Mesenchymal stem cell (in vitro differentiated cells and primary cell): ENCODE measurements around the gene SSR3.

Source experiments
- DNase-seq: peaks from one replicate; pipeline ENCODE4 v3.0.0-alpha.2; 2013
- H2AFZ ChIP-seq: one replicate; pipeline ENCODE4 v1.6.1; 2013; ENCODE audit warnings: low read depth, mild to moderate bottlenecking, control low read depth, inconsistent platforms, low read length, moderate library complexity
- H2AK5ac ChIP-seq: 2 replicates; pipeline ENCODE4 v1.6.1; 2013; ENCODE audit warnings: low read length, moderate library complexity, mild to moderate bottlenecking, inconsistent platforms; ENCODE audit not compliant: severe bottlenecking
- H2BK120ac ChIP-seq: one replicate; pipeline ENCODE4 v1.6.1; 2013; ENCODE audit warnings: low read depth, mild to moderate bottlenecking, inconsistent platforms, low read length, moderate library complexity
- H2BK12ac ChIP-seq, 2 experiments: one replicate each; pipeline ENCODE4 v1.6.1; 2013; ENCODE audit warnings: inconsistent platforms in 2 of 2, low read length in 2 of 2, mild to moderate bottlenecking in 2 of 2, moderate library complexity in 2 of 2, control low read depth in 1 of 2
- H2BK15ac ChIP-seq: one replicate; pipeline ENCODE4 v1.6.1; 2013; ENCODE audit warnings: mild to moderate bottlenecking, low read depth, inconsistent platforms; ENCODE audit not compliant: poor library complexity, severe bottlenecking
- H2BK5ac ChIP-seq: 2 replicates; pipeline ENCODE4 v1.6.1; 2013; ENCODE audit warnings: low read depth, mild to moderate bottlenecking, low read length, control low read depth, inconsistent platforms; ENCODE audit not compliant: poor library complexity, severe bottlenecking
- H3K14ac ChIP-seq, 2 experiments: one replicate each; pipeline ENCODE4 v1.6.1; 2013; ENCODE audit warnings: inconsistent platforms in 2 of 2, low read length in 2 of 2, control low read depth in 1 of 2, mild to moderate bottlenecking in 1 of 2, moderate library complexity in 1 of 2
- H3K18ac ChIP-seq, 2 experiments: one replicate each; pipeline ENCODE4 v1.6.1; 2013; ENCODE audit warnings: inconsistent platforms in 2 of 2, low read length in 2 of 2, control low read depth in 1 of 2, low read depth in 1 of 2, mild to moderate bottlenecking in 1 of 2
- H3K23ac ChIP-seq, 2 experiments: one replicate each; pipeline ENCODE4 v1.6.1; 2013; ENCODE audit warnings: inconsistent platforms in 2 of 2, low read length in 2 of 2, mild to moderate bottlenecking in 2 of 2, moderate library complexity in 2 of 2, control low read depth in 1 of 2
- H3K27ac ChIP-seq: 2 replicates; pipeline ENCODE4 v1.5.1; 2013; ENCODE audit warnings: mild to moderate bottlenecking, moderate library complexity, low read length, control low read depth, inconsistent platforms; ENCODE audit not compliant: poor library complexity, severe bottlenecking
- H3K27me3 ChIP-seq, 2 experiments: 2 replicates each; pipeline versions ENCODE4 v1.6.1 to v1.7.0; 2013; ENCODE audit warnings: low read length in 2 of 2, mild to moderate bottlenecking in 2 of 2, moderate library complexity in 2 of 2, control low read depth in 1 of 2, inconsistent platforms in 1 of 2; ENCODE audit not compliant: control insufficient read depth in 1 of 2, insufficient read depth in 1 of 2
- H3K36me3 ChIP-seq, 2 experiments: 2 replicates each; pipeline versions ENCODE4 v1.6.1 to v1.7.0; 2013; ENCODE audit warnings: low read length in 2 of 2, control low read depth in 1 of 2, inconsistent platforms in 1 of 2, low read depth in 1 of 2, mild to moderate bottlenecking in 1 of 2; ENCODE audit not compliant: insufficient read depth in 2 of 2, control insufficient read depth in 1 of 2
- H3K4ac ChIP-seq, 2 experiments: one replicate each; pipeline ENCODE4 v1.6.1; 2013; ENCODE audit warnings: inconsistent platforms in 2 of 2, low read length in 2 of 2, mild to moderate bottlenecking in 2 of 2, moderate library complexity in 2 of 2, control low read depth in 1 of 2, low read depth in 1 of 2
- H3K4me1 ChIP-seq: 2 replicates; pipeline ENCODE4 v1.6.1; 2013; ENCODE audit warnings: low read depth, low read length, control low read depth; ENCODE audit not compliant: control insufficient read depth, insufficient read depth
- H3K4me2 ChIP-seq: 2 replicates; pipeline ENCODE4 v1.6.1; 2013; ENCODE audit warnings: low read length, mild to moderate bottlenecking, inconsistent platforms; ENCODE audit not compliant: poor library complexity, severe bottlenecking
- H3K4me3 ChIP-seq, 2 experiments: 2 replicates each; pipeline versions ENCODE4 v1.5.1 to v1.7.0; 2013; ENCODE audit warnings: low read length in 2 of 2, mild to moderate bottlenecking in 2 of 2, control low read depth in 1 of 2, low read depth in 1 of 2; ENCODE audit not compliant: insufficient read depth in 1 of 2
- H3K79me1 ChIP-seq: replicated peaks from 2 replicates; pipeline ENCODE4 v1.6.1; 2013; ENCODE audit warnings: mild to moderate bottlenecking, control low read depth, low read length, inconsistent platforms; ENCODE audit not compliant: poor library complexity, severe bottlenecking
- H3K9ac ChIP-seq: 2 replicates; pipeline ENCODE4 v1.7.0; 2013; ENCODE audit warnings: mild to moderate bottlenecking, low read length, moderate library complexity
- H3K9me3 ChIP-seq: 2 replicates; pipeline ENCODE4 v1.7.0; 2013; ENCODE audit warnings: mild to moderate bottlenecking, low read length; ENCODE audit not compliant: control insufficient read depth
- H4K8ac ChIP-seq: one replicate; pipeline ENCODE4 v1.6.1; 2013; ENCODE audit warnings: inconsistent platforms, mild to moderate bottlenecking, low read length, moderate library complexity
- H4K91ac ChIP-seq: one replicate; pipeline ENCODE4 v1.6.1; 2013; ENCODE audit warnings: mild to moderate bottlenecking, low read length, inconsistent platforms
- WGBS: methylation state at CpG from one replicate; pipeline ENCODE4 v1.1.7; 2013; ENCODE audit warnings: mixed read lengths; 5-methylcytosine and 5-hydroxymethylcytosine counted together

Gene SSR3

DNA sequence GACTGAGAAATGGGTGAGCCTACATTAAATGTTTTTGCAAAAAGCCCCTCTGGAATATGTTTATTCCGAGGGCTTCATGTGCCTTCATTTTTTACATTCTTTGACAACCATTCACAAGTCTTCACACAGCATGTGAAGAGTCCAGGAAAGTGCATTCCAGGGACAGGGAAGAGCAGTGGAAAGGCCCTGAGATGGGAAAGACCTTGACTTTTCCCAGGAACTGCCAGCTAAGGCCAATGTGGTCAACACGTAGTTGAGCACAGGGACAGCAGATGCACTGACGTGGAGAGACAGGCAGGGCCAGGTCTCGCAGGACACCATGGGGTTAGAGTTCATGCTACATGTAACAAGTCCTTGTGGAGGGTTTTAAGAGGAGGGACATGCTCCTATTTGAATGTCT, 21.7 kb downstream of the SSR3 start:
- no peak overlapping the region for H2AFZ ChIP-seq
- peak overlapping the region in 1 of 2 experiments; percentile 58 for H2BK12ac ChIP-seq
- H3K36me3 ChIP-seq = peaks cover 0 to 14% of the 10 kb centered on the region in 2 experiments
- H3K9ac ChIP-seq = no peak overlapping the region
- H3K4me1 ChIP-seq = peaks cover 23% of the 10 kb centered on the region
- no peak overlapping the region for H4K91ac ChIP-seq
- no peak overlapping the region for H3K4ac ChIP-seq
- H3K4me2 ChIP-seq = no peak overlapping the region
- WGBS = 42% methylated on average over 3 of the region's 4 CpGs
- no peak overlapping the region for H3K4me3 ChIP-seq
- no peak overlapping the region for H4K8ac ChIP-seq
- peak overlapping the region in 1 of 2 experiments; percentile 61 for H3K14ac ChIP-seq
- no peaks in the 10 kb centered on the region for H3K9me3 ChIP-seq
- H2BK5ac ChIP-seq = no peak overlapping the region
- peak; percentile 95 for DNase-seq
- no peaks in the 10 kb centered on the region for H3K27me3 ChIP-seq
- no peaks in the 10 kb centered on the region for H3K79me1 ChIP-seq
- peak overlapping the region; percentile 97 for H3K27ac ChIP-seq
- peak overlapping the region in 1 of 2 experiments; percentile 59 for H3K18ac ChIP-seq
- H2AK5ac ChIP-seq = peak overlapping the region; percentile 98
- no peak overlapping the region for H2BK120ac ChIP-seq
- H2BK15ac ChIP-seq = no peak overlapping the region
- H3K23ac ChIP-seq = no peak overlapping the region

DNA sequence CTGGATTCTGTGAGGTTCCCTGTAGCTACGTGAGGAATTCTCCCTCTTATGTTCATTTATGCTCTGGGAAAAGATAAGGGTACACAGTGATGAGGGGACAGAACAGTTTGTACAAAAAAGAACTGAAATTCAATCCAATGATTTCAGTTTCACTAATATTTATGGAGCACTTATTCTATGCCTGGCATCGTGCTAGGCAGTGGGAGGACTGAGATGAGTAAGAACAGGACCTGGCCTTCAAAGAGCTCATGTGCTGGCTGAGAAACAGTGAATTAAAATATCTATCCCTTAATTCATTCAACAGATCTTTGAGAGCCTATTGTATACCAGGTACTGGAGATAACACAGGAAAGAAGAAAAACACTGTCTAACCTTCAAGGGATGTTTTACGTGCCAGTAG, 22.2 kb downstream of the SSR3 start:
- H4K8ac ChIP-seq = no peak overlapping the region
- DNase-seq = peak; percentile 58
- no peak overlapping the region for H3K4me2 ChIP-seq
- no peak overlapping the region for H4K91ac ChIP-seq
- H3K23ac ChIP-seq = no peak overlapping the region
- no peaks in the 10 kb centered on the region for H3K9me3 ChIP-seq
- no peak overlapping the region for H3K18ac ChIP-seq
- no peak overlapping the region for H2BK120ac ChIP-seq
- peak overlapping the region; percentile 19 for H3K27ac ChIP-seq
- no peak overlapping the region for H3K4ac ChIP-seq
- no peak overlapping the region for H2AFZ ChIP-seq
- H2BK5ac ChIP-seq = no peak overlapping the region
- H3K9ac ChIP-seq = no peak overlapping the region
- H2AK5ac ChIP-seq = peak overlapping the region; percentile 49
- H3K14ac ChIP-seq = no peak overlapping the region
- H3K27me3 ChIP-seq = no peaks in the 10 kb centered on the region
- H3K4me3 ChIP-seq = no peak overlapping the region
- no peak overlapping the region for H2BK15ac ChIP-seq
- H3K36me3 ChIP-seq = peaks cover 0 to 9% of the 10 kb centered on the region in 2 experiments
- 43% methylated on average over 1 of the region's 3 CpGs for WGBS
- H3K4me1 ChIP-seq = peaks cover 23% of the 10 kb centered on the region
- H2BK12ac ChIP-seq = no peak overlapping the region
- H3K79me1 ChIP-seq = no peaks in the 10 kb centered on the region

GRCh38 chr3:156530980-156531379, 23.9 kb downstream of the SSR3 start:
- peaks cover 0 to 3% of the 10 kb centered on the region in 2 experiments for H3K36me3 ChIP-seq
- H2BK15ac ChIP-seq = no peak overlapping the region
- H3K79me1 ChIP-seq = no peaks in the 10 kb centered on the region
- H3K9me3 ChIP-seq = no peaks in the 10 kb centered on the region
- no peak overlapping the region for H3K4me3 ChIP-seq
- H3K23ac ChIP-seq = no peak overlapping the region
- H3K14ac ChIP-seq = no peak overlapping the region
- DNase-seq = no peak
- no peak overlapping the region for H3K27ac ChIP-seq
- no peak overlapping the region for H3K9ac ChIP-seq
- no peak overlapping the region for H4K91ac ChIP-seq
- H3K4ac ChIP-seq = no peak overlapping the region
- H2BK5ac ChIP-seq = no peak overlapping the region
- no peak overlapping the region for H2AFZ ChIP-seq
- no peak overlapping the region for H4K8ac ChIP-seq
- peaks cover 21% of the 10 kb centered on the region for H3K4me1 ChIP-seq
- no peak overlapping the region for H2BK12ac ChIP-seq
- no peak overlapping the region for H2AK5ac ChIP-seq
- H3K18ac ChIP-seq = no peak overlapping the region
- 98% methylated on average over 5 of the region's 5 CpGs for WGBS
- no peak overlapping the region for H2BK120ac ChIP-seq
- H3K27me3 ChIP-seq = no peaks in the 10 kb centered on the region
- H3K4me2 ChIP-seq = no peak overlapping the region

DNA sequence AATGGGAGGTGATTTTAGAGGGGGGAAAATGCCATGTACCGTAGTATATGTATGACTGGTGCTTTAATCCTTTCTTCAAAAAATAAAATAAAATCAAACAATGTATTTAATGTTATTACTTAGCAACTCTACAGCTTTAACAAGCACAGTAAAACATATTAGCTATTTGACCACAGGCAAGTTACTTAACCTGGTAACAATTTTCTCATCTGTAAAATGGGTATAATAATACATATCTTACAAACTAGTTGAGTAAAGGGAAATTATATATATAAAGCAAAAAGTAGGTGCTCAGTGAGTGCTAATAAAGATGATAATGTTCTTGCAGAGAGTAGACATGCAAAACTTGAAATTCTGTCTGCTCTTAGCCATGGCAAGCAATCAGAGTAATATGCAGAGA, 27.9 kb downstream of the SSR3 start:
- no peak overlapping the region for H3K9ac ChIP-seq
- H3K4me2 ChIP-seq = no peak overlapping the region
- no peaks in the 10 kb centered on the region for H3K27me3 ChIP-seq
- no peaks in the 10 kb centered on the region for H3K4me1 ChIP-seq
- H3K9me3 ChIP-seq = no peaks in the 10 kb centered on the region
- no peak overlapping the region for H3K4ac ChIP-seq
- H3K18ac ChIP-seq = no peak overlapping the region
- H3K79me1 ChIP-seq = no peaks in the 10 kb centered on the region
- no peak overlapping the region for H4K8ac ChIP-seq
- no peak overlapping the region for H3K4me3 ChIP-seq
- no peak overlapping the region for H3K14ac ChIP-seq
- no peak overlapping the region for H2AK5ac ChIP-seq
- H3K36me3 ChIP-seq = peaks cover 0 to 3% of the 10 kb centered on the region in 2 experiments
- no peak for DNase-seq
- no peak overlapping the region for H3K23ac ChIP-seq
- WGBS = no CpG with 5 or more reads among the region's 1 CpG
- no peak overlapping the region for H3K27ac ChIP-seq
- H2BK120ac ChIP-seq = no peak overlapping the region
- no peak overlapping the region for H2BK12ac ChIP-seq
- H2AFZ ChIP-seq = no peak overlapping the region
- H2BK5ac ChIP-seq = no peak overlapping the region
- no peak overlapping the region for H2BK15ac ChIP-seq
- no peak overlapping the region for H4K91ac ChIP-seq
